ENCODE data around the gene GJA4.

DNA sequence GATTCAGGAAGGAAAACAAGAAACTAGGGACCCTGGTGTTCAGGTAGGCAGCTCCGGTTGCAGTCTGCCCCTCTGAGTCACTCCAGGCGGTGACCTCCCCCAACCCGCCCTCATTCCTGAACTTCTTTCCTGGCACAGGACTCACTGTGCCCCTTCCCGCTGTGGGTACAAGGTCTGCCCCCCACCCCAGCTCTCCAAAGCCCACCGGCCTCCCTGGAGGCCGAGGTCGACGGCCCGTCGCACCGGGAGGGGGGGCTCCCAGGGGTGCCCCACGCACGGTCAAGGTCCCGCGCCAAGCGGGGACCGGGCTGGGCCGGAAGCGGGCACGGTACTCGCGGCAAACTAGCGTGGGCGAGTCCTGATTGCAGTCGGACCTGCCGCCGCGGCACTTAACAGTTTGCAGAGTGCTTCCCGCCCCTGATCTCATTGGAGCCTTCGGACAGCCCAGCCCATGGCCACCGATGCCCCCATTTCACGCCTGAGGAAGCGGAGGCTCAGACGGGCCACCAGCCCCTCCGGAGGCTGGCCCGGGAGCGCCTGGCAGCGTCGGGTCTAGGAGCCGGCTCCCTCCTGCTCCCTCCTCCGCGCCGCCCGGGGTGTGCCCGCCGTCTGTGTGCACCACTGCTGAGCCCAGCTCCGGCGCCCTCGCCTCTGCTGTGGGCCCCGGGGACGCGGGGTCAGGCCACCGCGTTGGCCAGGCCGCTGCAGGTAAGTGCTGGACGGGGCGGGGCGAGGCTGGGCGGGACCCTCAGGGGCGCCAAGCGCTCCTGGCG lies 11.5 kb upstream of the GJA4 start, which contains the start of gene GJB3:
- TF ChIP-seq POLR2A (IDR thresholded peaks at IDR 0.05) = peak; percentile 15
- TF ChIP-seq, protein P1, sequence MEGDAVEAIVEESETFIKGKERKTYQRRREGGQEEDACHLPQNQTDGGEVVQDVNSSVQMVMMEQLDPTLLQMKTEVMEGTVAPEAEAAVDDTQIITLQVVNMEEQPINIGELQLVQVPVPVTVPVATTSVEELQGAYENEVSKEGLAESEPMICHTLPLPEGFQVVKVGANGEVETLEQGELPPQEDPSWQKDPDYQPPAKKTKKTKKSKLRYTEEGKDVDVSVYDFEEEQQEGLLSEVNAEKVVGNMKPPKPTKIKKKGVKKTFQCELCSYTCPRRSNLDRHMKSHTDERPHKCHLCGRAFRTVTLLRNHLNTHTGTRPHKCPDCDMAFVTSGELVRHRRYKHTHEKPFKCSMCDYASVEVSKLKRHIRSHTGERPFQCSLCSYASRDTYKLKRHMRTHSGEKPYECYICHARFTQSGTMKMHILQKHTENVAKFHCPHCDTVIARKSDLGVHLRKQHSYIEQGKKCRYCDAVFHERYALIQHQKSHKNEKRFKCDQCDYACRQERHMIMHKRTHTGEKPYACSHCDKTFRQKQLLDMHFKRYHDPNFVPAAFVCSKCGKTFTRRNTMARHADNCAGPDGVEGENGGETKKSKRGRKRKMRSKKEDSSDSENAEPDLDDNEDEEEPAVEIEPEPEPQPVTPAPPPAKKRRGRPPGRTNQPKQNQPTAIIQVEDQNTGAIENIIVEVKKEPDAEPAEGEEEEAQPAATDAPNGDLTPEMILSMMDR (IDR thresholded peaks at IDR 0.05) = no peak
